Keratinocyte (primary cell): ENCODE measurements around the gene GTF2IRD1.

Source experiments
- EZH2 ChIP-seq: IDR thresholded peaks from one replicate; pipeline ENCODE4 v1.6.1; 2012; ENCODE audit warnings: inconsistent platforms, mild to moderate bottlenecking, low read length, moderate library complexity
- TF ChIP-seq, protein P1 (sequence below), 3 experiments: IDR thresholded peaks in 1 of 3; conservative IDR thresholded peaks in 1 of 3; optimal IDR thresholded peaks in 1 of 3; 2 replicates in 2 of 3; 3 replicates in 1 of 3; pipeline versions ENCODE3 to v1.5.1; 2011; ENCODE audit warnings: low read length in 3 of 3, mild to moderate bottlenecking in 3 of 3, moderate library complexity in 2 of 3, control low read depth in 1 of 3, inconsistent platforms in 1 of 3; ENCODE audit not compliant: insufficient read depth in 2 of 3; ENCODE audit errors: extremely low read depth in 1 of 3

GRCh38 chr7:74569501-74570075, 115.9 kb downstream of the GTF2IRD1 start:
- TF ChIP-seq, protein P1, sequence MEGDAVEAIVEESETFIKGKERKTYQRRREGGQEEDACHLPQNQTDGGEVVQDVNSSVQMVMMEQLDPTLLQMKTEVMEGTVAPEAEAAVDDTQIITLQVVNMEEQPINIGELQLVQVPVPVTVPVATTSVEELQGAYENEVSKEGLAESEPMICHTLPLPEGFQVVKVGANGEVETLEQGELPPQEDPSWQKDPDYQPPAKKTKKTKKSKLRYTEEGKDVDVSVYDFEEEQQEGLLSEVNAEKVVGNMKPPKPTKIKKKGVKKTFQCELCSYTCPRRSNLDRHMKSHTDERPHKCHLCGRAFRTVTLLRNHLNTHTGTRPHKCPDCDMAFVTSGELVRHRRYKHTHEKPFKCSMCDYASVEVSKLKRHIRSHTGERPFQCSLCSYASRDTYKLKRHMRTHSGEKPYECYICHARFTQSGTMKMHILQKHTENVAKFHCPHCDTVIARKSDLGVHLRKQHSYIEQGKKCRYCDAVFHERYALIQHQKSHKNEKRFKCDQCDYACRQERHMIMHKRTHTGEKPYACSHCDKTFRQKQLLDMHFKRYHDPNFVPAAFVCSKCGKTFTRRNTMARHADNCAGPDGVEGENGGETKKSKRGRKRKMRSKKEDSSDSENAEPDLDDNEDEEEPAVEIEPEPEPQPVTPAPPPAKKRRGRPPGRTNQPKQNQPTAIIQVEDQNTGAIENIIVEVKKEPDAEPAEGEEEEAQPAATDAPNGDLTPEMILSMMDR (optimal IDR thresholded peaks at IDR 0.05 in 1 of 3, IDR thresholded peaks at IDR 0.05 in 1 of 3, conservative IDR thresholded peaks at IDR 0.05 in 1 of 3; ENCODE audit: extremely low read depth in 1 of 3, insufficient read depth in 2 of 3, low read length in 3 of 3): no peak
- TF ChIP-seq EZH2: no peak
